Trophoblast cell (in vitro differentiated cells and primary cell): ENCODE data around the gene HES4.

ENCODE experiments used
- DNase-seq, 2 donors: peaks; one replicate each; pipeline ENCODE4 v3.0.0-alpha.2; 2016
- H2AFZ ChIP-seq: 2 replicates; pipeline ENCODE4 v1.6.1; 2013; ENCODE audit warnings: low read length, moderate library complexity, mild to moderate bottlenecking; ENCODE audit not compliant: insufficient read depth, poor library complexity
- H2AK5ac ChIP-seq: 2 replicates; pipeline ENCODE4 v1.6.1; 2013; ENCODE audit warnings: mild to moderate bottlenecking, low read length
- H2BK120ac ChIP-seq: 2 replicates; pipeline ENCODE4 v1.6.1; 2013; ENCODE audit warnings: low read length, mild to moderate bottlenecking, moderate library complexity; ENCODE audit not compliant: insufficient read depth, poor library complexity
- H2BK12ac ChIP-seq: 2 replicates; pipeline ENCODE4 v1.6.1; 2013; ENCODE audit warnings: mild to moderate bottlenecking, low read length, moderate library complexity
- H2BK5ac ChIP-seq: 2 replicates; pipeline ENCODE4 v1.6.1; 2013; ENCODE audit warnings: low read length, low read depth, moderate library complexity, mild to moderate bottlenecking; ENCODE audit not compliant: poor library complexity
- H3K14ac ChIP-seq: 2 replicates; pipeline ENCODE4 v1.6.1; 2013; ENCODE audit warnings: mild to moderate bottlenecking, low read length
- H3K18ac ChIP-seq: 2 replicates; pipeline ENCODE4 v1.6.1; 2013; ENCODE audit warnings: mild to moderate bottlenecking, low read length
- H3K23ac ChIP-seq: 2 replicates; pipeline ENCODE4 v1.6.1; 2013; ENCODE audit warnings: low read length
- H3K27ac ChIP-seq: 2 replicates; pipeline ENCODE4 v1.5.1; 2013; ENCODE audit warnings: low read depth, mild to moderate bottlenecking, inconsistent platforms, low read length, moderate library complexity
- H3K27me3 ChIP-seq: 2 replicates; pipeline ENCODE4 v1.6.1; 2013; ENCODE audit warnings: inconsistent platforms, mild to moderate bottlenecking, low read length, moderate library complexity; ENCODE audit not compliant: insufficient read depth
- H3K36me3 ChIP-seq, 2 experiments: 1 replicate in 1 of 2; 2 replicates in 1 of 2; pipeline ENCODE4 v1.6.1; 2013; ENCODE audit warnings: low read length in 2 of 2, mild to moderate bottlenecking in 2 of 2, moderate library complexity in 1 of 2; ENCODE audit not compliant: insufficient read depth in 2 of 2, control insufficient read depth in 1 of 2
- H3K4ac ChIP-seq: 2 replicates; pipeline ENCODE4 v1.6.1; 2013; ENCODE audit warnings: low read depth, mild to moderate bottlenecking, low read length, moderate library complexity
- H3K4me1 ChIP-seq, 2 experiments: 1 replicate in 1 of 2; 2 replicates in 1 of 2; pipeline ENCODE4 v1.6.1; 2013; ENCODE audit warnings: low read length in 2 of 2, mild to moderate bottlenecking in 2 of 2, moderate library complexity in 1 of 2; ENCODE audit not compliant: insufficient read depth in 2 of 2, control insufficient read depth in 1 of 2
- H3K4me2 ChIP-seq: 2 replicates; pipeline ENCODE4 v1.6.1; 2013; ENCODE audit warnings: inconsistent platforms, mild to moderate bottlenecking, low read length, moderate library complexity
- H3K4me3 ChIP-seq: 2 replicates; pipeline ENCODE4 v1.5.1; 2013; ENCODE audit warnings: mild to moderate bottlenecking, low read depth, low read length, inconsistent platforms
- H3K79me1 ChIP-seq: one replicate; pipeline ENCODE4 v1.6.1; 2013; ENCODE audit warnings: low read length
- H3K79me2 ChIP-seq: 2 replicates; pipeline ENCODE4 v1.6.1; 2013; ENCODE audit warnings: low read length, mild to moderate bottlenecking; ENCODE audit not compliant: control insufficient read depth, insufficient read depth, poor library complexity
- H3K9ac ChIP-seq: 2 replicates; pipeline ENCODE4 v1.6.1; 2013; ENCODE audit warnings: mild to moderate bottlenecking, low read length
- H3K9me3 ChIP-seq: 2 replicates; pipeline ENCODE4 v1.6.1; 2013; ENCODE audit warnings: low read depth, mild to moderate bottlenecking, control low read depth, inconsistent platforms, low read length; ENCODE audit not compliant: insufficient read depth
- H4K12ac ChIP-seq: 2 replicates; pipeline ENCODE4 v1.6.1; 2013; ENCODE audit warnings: low read depth, mild to moderate bottlenecking, low read length, moderate library complexity
- H4K8ac ChIP-seq: 2 replicates; pipeline ENCODE4 v1.6.1; 2013; ENCODE audit warnings: low read depth, mild to moderate bottlenecking, low read length, moderate library complexity
- H4K91ac ChIP-seq: one replicate; pipeline ENCODE4 v1.6.1; 2013; ENCODE audit warnings: low read depth, mild to moderate bottlenecking, low read length, moderate library complexity
- WGBS: extraction: QIAGEN DNeasy Blood & Tissue Kit; methylation state at CpG from one replicate; pipeline ENCODE4 v1.1.7; 2013; ENCODE audit warnings: missing lambda C conversion rate; ENCODE audit not compliant: insufficient read length, insufficient coverage; ENCODE audit errors: extremely low coverage; 5-methylcytosine and 5-hydroxymethylcytosine counted together

HES4 gene

GRCh38 chr1:1024149-1024770 lies 24.4 kb upstream of the HES4 start:
- Histone ChIP-seq H4K12ac (no peak overlapping the region), H2BK120ac (peak overlapping the region; percentile 28), H4K91ac (peak overlapping the region; percentile 72), H3K14ac (peak overlapping the region; percentile 28), H2AFZ (no peak overlapping the region), H2BK12ac (peak overlapping the region; percentile 71), H3K4ac (peak overlapping the region; percentile 9), H4K8ac (peak overlapping the region; percentile 18), H3K23ac (no peak overlapping the region), H2AK5ac (peak overlapping the region; percentile 65), H3K18ac (peak overlapping the region; percentile 13), H3K36me3 (peaks cover 35 to 36% of the 10 kb centered on the region in 2 experiments), H3K9me3 (peaks cover 2% of the 10 kb centered on the region), H3K79me2 (peaks cover 12% of the 10 kb centered on the region), H3K4me2 (peak overlapping the region; percentile 36), H3K79me1 (peaks cover 24% of the 10 kb centered on the region), H3K4me1 (peaks cover 42 to 46% of the 10 kb centered on the region in 2 experiments), H3K9ac (peak overlapping the region; percentile 36), H3K27me3 (no peaks in the 10 kb centered on the region), H3K27ac (peak overlapping the region; percentile 11), H3K4me3 (no peak overlapping the region), H2BK5ac (peak overlapping the region; percentile 8)
- no CpG with 5 or more reads among the region's 9 CpGs for WGBS
- no peak for DNase-seq

GRCh38 chr1:1023700-1024099 lies 23.8 kb upstream of the HES4 start:
- peak overlapping the region; percentile 72 for H4K91ac ChIP-seq
- peak overlapping the region; percentile 71 for H2BK12ac ChIP-seq
- no peak overlapping the region for H3K4me3 ChIP-seq

GRCh38 chr1:1022302-1023009 lies 22.6 kb upstream of the HES4 start:
- Histone ChIP-seq H3K4me3 (peak overlapping the region; percentile 45), H3K27ac (no peak overlapping the region), H3K14ac (peak overlapping the region; percentile 18), H3K36me3 (peaks cover 29% of the 10 kb centered on the region in 2 experiments), H3K27me3 (no peaks in the 10 kb centered on the region), H3K4me1 (peaks cover 42 to 49% of the 10 kb centered on the region in 2 experiments), H4K12ac (no peak overlapping the region), H2AK5ac (no peak overlapping the region), H4K91ac (no peak overlapping the region), H3K4ac (no peak overlapping the region), H2BK120ac (no peak overlapping the region), H4K8ac (no peak overlapping the region), H3K79me1 (peaks cover 24% of the 10 kb centered on the region), H3K79me2 (peaks cover 12% of the 10 kb centered on the region), H3K9ac (no peak overlapping the region), H3K9me3 (peaks cover 2% of the 10 kb centered on the region), H2AFZ (no peak overlapping the region), H3K23ac (no peak overlapping the region), H3K18ac (no peak overlapping the region), H2BK5ac (no peak overlapping the region), H3K4me2 (no peak overlapping the region), H2BK12ac (no peak overlapping the region)
- no peak for DNase-seq
- whole genome bisulfite sequencing = no CpG with 5 or more reads among the region's 27 CpGs

More at GRCh38 chr1:1023700-1024099, 23.8 kb upstream of the HES4 start:
- peaks cover 35 to 36% of the 10 kb centered on the region in 2 experiments for H3K36me3 ChIP-seq
- H3K27me3 ChIP-seq = no peaks in the 10 kb centered on the region
- no peak overlapping the region for H3K4ac ChIP-seq
- H4K8ac ChIP-seq = no peak overlapping the region
- peak overlapping the region; percentile 7 for H2BK120ac ChIP-seq
- no CpG with 5 or more reads among the region's 13 CpGs for WGBS
- H3K9me3 ChIP-seq = peaks cover 2% of the 10 kb centered on the region
- H3K23ac ChIP-seq = no peak overlapping the region
- no peak overlapping the region for H3K14ac ChIP-seq
- peaks cover 42 to 49% of the 10 kb centered on the region in 2 experiments for H3K4me1 ChIP-seq
- no peak overlapping the region for H3K18ac ChIP-seq
- no peak overlapping the region for H3K9ac ChIP-seq
- H2BK5ac ChIP-seq = no peak overlapping the region
- DNase-seq = no peak
- no peak overlapping the region for H3K27ac ChIP-seq
- no peak overlapping the region for H3K4me2 ChIP-seq
- H4K12ac ChIP-seq = no peak overlapping the region
- peaks cover 24% of the 10 kb centered on the region for H3K79me1 ChIP-seq
- peaks cover 12% of the 10 kb centered on the region for H3K79me2 ChIP-seq
- no peak overlapping the region for H2AFZ ChIP-seq
- H2AK5ac ChIP-seq = peak overlapping the region; percentile 65

GRCh38 chr1:1021920-1022259 lies 22.0 kb upstream of the HES4 start:
- H2BK12ac ChIP-seq = no peak overlapping the region
- H3K4me2 ChIP-seq = peak overlapping the region; percentile 96
- no peaks in the 10 kb centered on the region for H3K27me3 ChIP-seq
- no peak overlapping the region for H3K4ac ChIP-seq
- H3K4me3 ChIP-seq = peak overlapping the region; percentile 45
- WGBS = no CpG with 5 or more reads among the region's 10 CpGs
- no peak overlapping the region for H3K14ac ChIP-seq
- peaks cover 23% of the 10 kb centered on the region in 2 experiments for H3K36me3 ChIP-seq
- no peak overlapping the region for H4K91ac ChIP-seq
- H2AFZ ChIP-seq = no peak overlapping the region
- H2BK5ac ChIP-seq = no peak overlapping the region
- DNase-seq = no peak
- no peak overlapping the region for H3K23ac ChIP-seq
- H4K12ac ChIP-seq = no peak overlapping the region
- H3K27ac ChIP-seq = no peak overlapping the region
- no peak overlapping the region for H2AK5ac ChIP-seq
- peaks cover 12% of the 10 kb centered on the region for H3K79me2 ChIP-seq
- no peak overlapping the region for H4K8ac ChIP-seq
- H3K18ac ChIP-seq = peak overlapping the region; percentile 13
- H3K79me1 ChIP-seq = peaks cover 24% of the 10 kb centered on the region
- H2BK120ac ChIP-seq = no peak overlapping the region
- H3K4me1 ChIP-seq = peaks cover 42 to 49% of the 10 kb centered on the region in 2 experiments
- peaks cover 2% of the 10 kb centered on the region for H3K9me3 ChIP-seq
- no peak overlapping the region for H3K9ac ChIP-seq
